A549 (cell line): ENCODE measurements around the gene GNL1. TPM values are rescaled to one million over a fixed set of nuclear protein-coding genes. Genes with fewer than 3 reads are reported as not detected.

Experiments used
- ATAC-seq, 2 experiments: fragments of 200-7000 bp in 1 of 2; fragments of >200 bp in 1 of 2; cut with Nextera tagmentation in 1 of 2; cut with Tn5 transposase in 1 of 2; 3 replicates each; pipeline versions ENCODE4 v1.8.0 to v1.9.1; 2018 to 2020; ENCODE audit warnings: mild to moderate bottlenecking in 1 of 2, moderate library complexity in 1 of 2
- CTCF ChIA-PET: fragments of 300-600 bp; sonication (Branson Sonifier 250); formaldehyde crosslinking; extraction: SDS; loops from one replicate; lab custom pipeline; 2021; ENCODE audit warnings: antibody characterized with exemption, inconsistent platforms; lab: Yijun Ruan, JAX
- POLR2A ChIA-PET: fragments of 350-600 bp; formaldehyde crosslinking; extraction: SDS; loops from one replicate; lab custom pipeline; 2021; ENCODE audit warnings: antibody characterized with exemption, inconsistent platforms; lab: Yijun Ruan, JAX
- DNase-seq, 2 experiments: peaks; one replicate each; pipeline versions ENCODE4 v3.0.0 to v3.0.0-alpha.2; 2011 to 2016; ENCODE audit warnings: low read depth in 1 of 2, low spot score in 1 of 2
- FAIRE-seq: peaks from 2 replicates; lab custom pipeline; 2011; peaks lifted over from hg19 to GRCh38; lab: Jason Lieb, UNC
- H3K27ac ChIP-seq, 2 experiments: fragments of >200 bp; sonication (Bioruptor Twin); formaldehyde crosslinking; 3 replicates each; pipeline ENCODE4 v1.5.1; 2016 to 2017
- H3K4me1 ChIP-seq: fragments of >200 bp; sonication (Bioruptor Twin); formaldehyde crosslinking; 3 replicates; pipeline ENCODE4 v1.6.1; 2016
- H3K4me2 ChIP-seq: fragments of >200 bp; sonication (Bioruptor Twin); formaldehyde crosslinking; 3 replicates; pipeline ENCODE4 v1.6.1; 2016
- H3K4me3 ChIP-seq: fragments of >200 bp; sonication (Bioruptor Twin); formaldehyde crosslinking; 3 replicates; pipeline ENCODE4 v1.5.1; 2016
- H3K9me3 ChIP-seq: fragments of >200 bp; sonication (Bioruptor Twin); formaldehyde crosslinking; 3 replicates; pipeline ENCODE4 v1.6.1; 2016
- CBX2 ChIP-seq: fragments of 200-600 bp; sonication (generic); IDR thresholded peaks from 2 replicates; pipeline ENCODE4 v1.6.1; 2016; ENCODE audit warnings: low read depth, mild to moderate bottlenecking, borderline replicate concordance
- CEBPB ChIP-seq, 2 experiments: fragments of >200 bp in 1 of 2; sonication (Bioruptor Twin) in 1 of 2; formaldehyde crosslinking in 1 of 2; IDR thresholded peaks; 2 replicates each; pipeline ENCODE4 v1.6.1; 2012 to 2016
- CHD2 ChIP-seq: fragments of 150-350 bp; IDR thresholded peaks from 2 replicates; pipeline ENCODE4 v1.6.1; 2014; ENCODE audit warnings: low read length; ENCODE audit not compliant: partially characterized antibody
- CHD4 ChIP-seq: fragments of 200-600 bp; sonication (generic); IDR thresholded peaks from 2 replicates; pipeline ENCODE4 v1.6.1; 2016; ENCODE audit warnings: antibody characterized with exemption, mild to moderate bottlenecking, borderline replicate concordance
- FOSL2 ChIP-seq, 2 experiments: fragments of 450-650 bp in 1 of 2; fragments of >200 bp in 1 of 2; sonication (Bioruptor Twin) in 1 of 2; formaldehyde crosslinking; IDR thresholded peaks; 2 replicates each; pipeline versions ENCODE4 v1.5.0 to v1.6.1; 2016 to 2020; ENCODE audit warnings: mild to moderate bottlenecking in 1 of 2, moderate library complexity in 1 of 2
- FOXS1 ChIP-seq: fragments of 250-450 bp; sonication (Bioruptor Pico); IDR thresholded peaks from 2 replicates; pipeline ENCODE4 v1.5.0; 2020; ENCODE audit warnings: mild to moderate bottlenecking, moderate library complexity
- HDAC2 ChIP-seq: fragments of 200-600 bp; sonication (generic); IDR thresholded peaks from 2 replicates; pipeline ENCODE4 v1.6.1; 2016
- HEYL ChIP-seq: fragments of 250-450 bp; sonication (Bioruptor Pico); IDR thresholded peaks from 2 replicates; pipeline ENCODE4 v1.8.0; 2021; ENCODE audit warnings: mild to moderate bottlenecking, moderate library complexity
- JUNB ChIP-seq: fragments of >200 bp; sonication (Bioruptor Twin); formaldehyde crosslinking; IDR thresholded peaks from 2 replicates; pipeline ENCODE4 v1.6.1; 2016
- NPAS2 ChIP-seq: fragments of 250-450 bp; sonication (Bioruptor Pico); IDR thresholded peaks from 2 replicates; pipeline ENCODE4 v1.8.0; 2022; ENCODE audit warnings: mild to moderate bottlenecking, moderate library complexity, borderline replicate concordance
- PHF8 ChIP-seq: fragments of 200-600 bp; sonication (generic); IDR thresholded peaks from 2 replicates; pipeline ENCODE4 v1.6.1; 2016; ENCODE audit warnings: low read depth, mild to moderate bottlenecking, antibody characterized with exemption, moderate library complexity, borderline replicate concordance
- POLR2A ChIP-seq: IDR thresholded peaks from 2 replicates; pipeline ENCODE4 v1.6.1; 2012; ENCODE audit warnings: mild to moderate bottlenecking, low read length
- POLR2AphosphoS2 ChIP-seq: conservative IDR thresholded peaks from 2 replicates; pipeline ENCODE4 v1.6.1; 2012; ENCODE audit warnings: low read length, improper control_type of control experiment, inconsistent platforms
- RCOR1 ChIP-seq: fragments of 150-350 bp; IDR thresholded peaks from 2 replicates; pipeline ENCODE4 v1.6.1; 2014; ENCODE audit warnings: antibody characterized with exemption, low read length, low read depth
- TP53 ChIP-seq: fragments of 250-450 bp; sonication (Bioruptor Pico); IDR thresholded peaks from 2 replicates; pipeline ENCODE4 v1.5.0; 2021; ENCODE audit warnings: mild to moderate bottlenecking, moderate library complexity
- ZFP36 ChIP-seq: fragments of 450-650 bp; IDR thresholded peaks from 2 replicates; pipeline ENCODE4 v1.6.1; 2014; ENCODE audit warnings: borderline replicate concordance; ENCODE audit not compliant: partially characterized antibody
- ZNF302 ChIP-seq: fragments of 250-450 bp; sonication (Bioruptor Pico); IDR thresholded peaks from 2 replicates; pipeline ENCODE4 v1.9.0; 2021; ENCODE audit warnings: inconsistent platforms, mild to moderate bottlenecking, moderate library complexity
- WGBS: methylation state at CpG from one replicate; pipeline ENCODE4 v1.1.6; 2017; ENCODE audit errors: missing lambda C conversion rate; 5-methylcytosine and 5-hydroxymethylcytosine counted together
- polyA plus RNA-seq, 4 experiments: library from polyadenylated mRNA; depleted of rRNA in 3 of 4; stranded (reverse); fragments of >200 nt; fragmentation: RNase III in 1 of 4; extraction: RNeasy Plus Mini Kit Qiagen cat#74134 plus additional on column Dnase treatment in 1 of 4; gene quantifications; 2 replicates in 3 of 4; 3 replicates in 1 of 4; pipeline ENCODE4 v1.2.3, GENCODE V29; 2011 to 2017
- TF ChIP-seq, protein P1 (sequence below): IDR thresholded peaks from 2 replicates; pipeline ENCODE4 v1.6.1; 2012; ENCODE audit warnings: low read depth, borderline replicate concordance
- TF ChIP-seq, protein P2 (sequence below): fragments of 450-650 bp; IDR thresholded peaks from 2 replicates; pipeline ENCODE4 v1.6.1; 2014; ENCODE audit warnings: antibody characterized with exemption
- TF ChIP-seq, protein P3 (sequence below): fragments of >200 bp; sonication (Bioruptor Twin); formaldehyde crosslinking; IDR thresholded peaks from 3 replicates; pipeline ENCODE4 v1.5.1; 2016
- TF ChIP-seq, protein P4 (sequence below): fragments of 200-600 bp; sonication (generic); IDR thresholded peaks from 2 replicates; pipeline ENCODE4 v1.6.1; 2016; ENCODE audit warnings: antibody characterized with exemption, mild to moderate bottlenecking, moderate library complexity

The GNL1 gene
- polyA plus RNA-seq, 2 of the 4 experiments (the other 2 are of a cell fraction): 18.5 to 27.2 TPM

DNA sequence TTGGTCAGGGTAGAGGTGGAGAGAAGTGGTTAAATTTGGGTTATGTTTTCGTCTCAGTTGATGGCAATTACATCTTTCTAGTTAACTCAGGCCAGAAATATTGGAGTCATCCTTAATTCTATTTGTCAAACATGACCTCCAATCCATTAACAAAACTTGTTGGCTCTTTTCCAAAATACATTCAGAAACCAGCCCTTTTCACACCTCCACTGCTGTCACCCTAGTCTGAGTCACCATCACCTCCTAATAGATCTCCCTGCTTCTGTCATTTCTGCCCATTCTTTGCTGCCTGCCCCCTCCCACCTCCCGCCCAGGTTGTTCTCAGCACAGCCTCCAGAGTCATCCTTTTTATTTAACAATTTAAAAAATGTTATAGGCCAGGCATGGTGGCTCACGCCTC lies 12.0 kb upstream of the GNL1 start:
- Histone ChIP-seq H3K4me1 (peaks cover 12% of the 10 kb centered on the region), H3K4me3 (no peak overlapping the region), H3K4me2 (no peak overlapping the region), H3K27ac (no peak overlapping the region), H3K9me3 (no peaks in the 10 kb centered on the region)
- TF ChIP-seq, protein P1, sequence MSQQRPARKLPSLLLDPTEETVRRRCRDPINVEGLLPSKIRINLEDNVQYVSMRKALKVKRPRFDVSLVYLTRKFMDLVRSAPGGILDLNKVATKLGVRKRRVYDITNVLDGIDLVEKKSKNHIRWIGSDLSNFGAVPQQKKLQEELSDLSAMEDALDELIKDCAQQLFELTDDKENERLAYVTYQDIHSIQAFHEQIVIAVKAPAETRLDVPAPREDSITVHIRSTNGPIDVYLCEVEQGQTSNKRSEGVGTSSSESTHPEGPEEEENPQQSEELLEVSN: no peak
- TF ChIP-seq POLR2A: no peak
- no peak for TF ChIP-seq ZFP36
- no peak for TF ChIP-seq FOXS1 (CRISPR knock-in tag)
- TF ChIP-seq, protein P2, sequence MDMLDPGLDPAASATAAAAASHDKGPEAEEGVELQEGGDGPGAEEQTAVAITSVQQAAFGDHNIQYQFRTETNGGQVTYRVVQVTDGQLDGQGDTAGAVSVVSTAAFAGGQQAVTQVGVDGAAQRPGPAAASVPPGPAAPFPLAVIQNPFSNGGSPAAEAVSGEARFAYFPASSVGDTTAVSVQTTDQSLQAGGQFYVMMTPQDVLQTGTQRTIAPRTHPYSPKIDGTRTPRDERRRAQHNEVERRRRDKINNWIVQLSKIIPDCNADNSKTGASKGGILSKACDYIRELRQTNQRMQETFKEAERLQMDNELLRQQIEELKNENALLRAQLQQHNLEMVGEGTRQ: no peak
- TF ChIP-seq HDAC2: no peak
- TF ChIP-seq CBX2: no peak
- TF ChIP-seq FOSL2 (IDR thresholded peaks at IDR 0.05): no peak
- no peak for TF ChIP-seq FOSL2 (CRISPR knock-in tag; IDR thresholded peaks at IDR 0.05)
- no peak for TF ChIP-seq CHD4
- no peak for TF ChIP-seq PHF8
- TF ChIP-seq TP53 (CRISPR knock-in tag): no peak
- TF ChIP-seq, protein P3, sequence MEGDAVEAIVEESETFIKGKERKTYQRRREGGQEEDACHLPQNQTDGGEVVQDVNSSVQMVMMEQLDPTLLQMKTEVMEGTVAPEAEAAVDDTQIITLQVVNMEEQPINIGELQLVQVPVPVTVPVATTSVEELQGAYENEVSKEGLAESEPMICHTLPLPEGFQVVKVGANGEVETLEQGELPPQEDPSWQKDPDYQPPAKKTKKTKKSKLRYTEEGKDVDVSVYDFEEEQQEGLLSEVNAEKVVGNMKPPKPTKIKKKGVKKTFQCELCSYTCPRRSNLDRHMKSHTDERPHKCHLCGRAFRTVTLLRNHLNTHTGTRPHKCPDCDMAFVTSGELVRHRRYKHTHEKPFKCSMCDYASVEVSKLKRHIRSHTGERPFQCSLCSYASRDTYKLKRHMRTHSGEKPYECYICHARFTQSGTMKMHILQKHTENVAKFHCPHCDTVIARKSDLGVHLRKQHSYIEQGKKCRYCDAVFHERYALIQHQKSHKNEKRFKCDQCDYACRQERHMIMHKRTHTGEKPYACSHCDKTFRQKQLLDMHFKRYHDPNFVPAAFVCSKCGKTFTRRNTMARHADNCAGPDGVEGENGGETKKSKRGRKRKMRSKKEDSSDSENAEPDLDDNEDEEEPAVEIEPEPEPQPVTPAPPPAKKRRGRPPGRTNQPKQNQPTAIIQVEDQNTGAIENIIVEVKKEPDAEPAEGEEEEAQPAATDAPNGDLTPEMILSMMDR: no peak
- no peak for TF ChIP-seq CEBPB (IDR thresholded peaks at IDR 0.05)
- no peak for DNase-seq
- FAIRE-seq: no peak
- POLR2A ChIA-PET: no interaction called here
- 61% methylated on average over 3 of the region's 3 CpGs for WGBS
- ATAC-seq: no peak
- CTCF ChIA-PET: interaction anchor here (1.3 kb wide), 1 partner anchor 23 kb away, joined by 3 read pairs; no protein-coding TSS in a partner anchor

DNA sequence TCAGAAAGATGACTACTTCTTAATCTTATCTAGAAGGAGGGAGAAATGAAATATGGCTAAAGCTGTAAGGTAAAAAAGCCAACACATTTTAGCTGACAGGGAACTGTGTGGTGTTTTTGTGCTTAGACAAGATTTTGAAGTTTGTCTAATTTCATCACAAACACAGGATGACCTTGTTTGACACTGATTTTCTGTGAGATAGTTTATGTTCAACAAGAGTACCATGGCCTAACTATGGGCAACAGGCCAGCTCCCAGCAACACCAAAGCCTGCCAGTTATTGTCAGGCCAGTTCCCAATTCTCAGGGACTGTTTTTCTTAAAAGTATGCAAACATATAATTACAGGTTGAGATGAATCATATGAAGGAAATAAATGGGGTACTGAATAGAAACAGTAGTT lies 9.5 kb upstream of the GNL1 start:
- Histone ChIP-seq H3K9me3 (no peaks in the 10 kb centered on the region), H3K4me3 (no peak overlapping the region), H3K27ac (no peak overlapping the region), H3K4me2 (no peak overlapping the region), H3K4me1 (no peaks in the 10 kb centered on the region)
- ATAC-seq (no peak), FAIRE-seq (no peak), DNase-seq (no peak)
- CTCF ChIA-PET: interaction anchor here (1.2 to 1.6 kb wide), 3 partner anchors 21 to 31 kb away, joined by 4 to 7 read pairs (median 5); no protein-coding TSS in a partner anchor
- POLR2A ChIA-PET: no interaction called here
- TF ChIP-seq, protein P2: no peak
- TF ChIP-seq, protein P1: no peak
- TF ChIP-seq POLR2AphosphoS2 (no peak), JUNB (no peak), ZNF302 (CRISPR knock-in tag) (no peak), HEYL (CRISPR knock-in tag) (no peak), HDAC2 (no peak), RCOR1 (no peak), NPAS2 (no peak), FOXS1 (CRISPR knock-in tag) (no peak), CHD2 (no peak)
- TF ChIP-seq, protein P4, sequence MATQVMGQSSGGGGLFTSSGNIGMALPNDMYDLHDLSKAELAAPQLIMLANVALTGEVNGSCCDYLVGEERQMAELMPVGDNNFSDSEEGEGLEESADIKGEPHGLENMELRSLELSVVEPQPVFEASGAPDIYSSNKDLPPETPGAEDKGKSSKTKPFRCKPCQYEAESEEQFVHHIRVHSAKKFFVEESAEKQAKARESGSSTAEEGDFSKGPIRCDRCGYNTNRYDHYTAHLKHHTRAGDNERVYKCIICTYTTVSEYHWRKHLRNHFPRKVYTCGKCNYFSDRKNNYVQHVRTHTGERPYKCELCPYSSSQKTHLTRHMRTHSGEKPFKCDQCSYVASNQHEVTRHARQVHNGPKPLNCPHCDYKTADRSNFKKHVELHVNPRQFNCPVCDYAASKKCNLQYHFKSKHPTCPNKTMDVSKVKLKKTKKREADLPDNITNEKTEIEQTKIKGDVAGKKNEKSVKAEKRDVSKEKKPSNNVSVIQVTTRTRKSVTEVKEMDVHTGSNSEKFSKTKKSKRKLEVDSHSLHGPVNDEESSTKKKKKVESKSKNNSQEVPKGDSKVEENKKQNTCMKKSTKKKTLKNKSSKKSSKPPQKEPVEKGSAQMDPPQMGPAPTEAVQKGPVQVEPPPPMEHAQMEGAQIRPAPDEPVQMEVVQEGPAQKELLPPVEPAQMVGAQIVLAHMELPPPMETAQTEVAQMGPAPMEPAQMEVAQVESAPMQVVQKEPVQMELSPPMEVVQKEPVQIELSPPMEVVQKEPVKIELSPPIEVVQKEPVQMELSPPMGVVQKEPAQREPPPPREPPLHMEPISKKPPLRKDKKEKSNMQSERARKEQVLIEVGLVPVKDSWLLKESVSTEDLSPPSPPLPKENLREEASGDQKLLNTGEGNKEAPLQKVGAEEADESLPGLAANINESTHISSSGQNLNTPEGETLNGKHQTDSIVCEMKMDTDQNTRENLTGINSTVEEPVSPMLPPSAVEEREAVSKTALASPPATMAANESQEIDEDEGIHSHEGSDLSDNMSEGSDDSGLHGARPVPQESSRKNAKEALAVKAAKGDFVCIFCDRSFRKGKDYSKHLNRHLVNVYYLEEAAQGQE: no peak
